NB4 (cell line): ENCODE results near the gene AUTS2.

ENCODE experiments used
- POLR2A ChIP-seq: IDR thresholded peaks from 2 replicates; pipeline ENCODE4 v1.6.1; 2011; ENCODE audit warnings: mild to moderate bottlenecking; ENCODE audit not compliant: insufficient read length; ENCODE audit errors: extremely low read depth
- TF ChIP-seq, protein P1 (sequence below): IDR thresholded peaks from 2 replicates; pipeline ENCODE4 v1.6.1; 2011; ENCODE audit warnings: low read depth, low read length
- TF ChIP-seq, protein P2 (sequence below): IDR thresholded peaks from one replicate; pipeline ENCODE4 v1.5.1; 2012; ENCODE audit warnings: low read depth, low read length

DNA sequence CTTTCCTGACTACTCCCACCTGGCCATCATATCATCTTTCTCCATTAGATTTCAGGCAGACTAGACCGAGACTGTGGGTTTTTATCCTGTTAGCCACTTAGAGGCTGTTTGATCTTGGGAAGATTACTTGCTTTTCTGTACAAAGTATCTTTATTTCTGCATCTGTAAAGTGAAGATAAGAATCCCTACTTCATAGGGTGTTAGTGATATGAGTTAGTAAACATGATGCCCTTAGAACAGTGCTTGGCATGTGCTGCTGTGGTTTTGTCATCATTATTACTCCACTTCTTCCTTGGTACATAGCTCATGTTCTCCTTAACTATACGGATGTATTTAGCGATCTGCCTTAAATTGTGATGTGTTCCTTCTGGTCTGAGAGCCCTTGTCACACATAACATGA is 165.2 kb downstream of the AUTS2 start:
- TF ChIP-seq, protein P1, sequence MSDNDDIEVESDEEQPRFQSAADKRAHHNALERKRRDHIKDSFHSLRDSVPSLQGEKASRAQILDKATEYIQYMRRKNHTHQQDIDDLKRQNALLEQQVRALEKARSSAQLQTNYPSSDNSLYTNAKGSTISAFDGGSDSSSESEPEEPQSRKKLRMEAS: no peak
- TF ChIP-seq, protein P2, sequence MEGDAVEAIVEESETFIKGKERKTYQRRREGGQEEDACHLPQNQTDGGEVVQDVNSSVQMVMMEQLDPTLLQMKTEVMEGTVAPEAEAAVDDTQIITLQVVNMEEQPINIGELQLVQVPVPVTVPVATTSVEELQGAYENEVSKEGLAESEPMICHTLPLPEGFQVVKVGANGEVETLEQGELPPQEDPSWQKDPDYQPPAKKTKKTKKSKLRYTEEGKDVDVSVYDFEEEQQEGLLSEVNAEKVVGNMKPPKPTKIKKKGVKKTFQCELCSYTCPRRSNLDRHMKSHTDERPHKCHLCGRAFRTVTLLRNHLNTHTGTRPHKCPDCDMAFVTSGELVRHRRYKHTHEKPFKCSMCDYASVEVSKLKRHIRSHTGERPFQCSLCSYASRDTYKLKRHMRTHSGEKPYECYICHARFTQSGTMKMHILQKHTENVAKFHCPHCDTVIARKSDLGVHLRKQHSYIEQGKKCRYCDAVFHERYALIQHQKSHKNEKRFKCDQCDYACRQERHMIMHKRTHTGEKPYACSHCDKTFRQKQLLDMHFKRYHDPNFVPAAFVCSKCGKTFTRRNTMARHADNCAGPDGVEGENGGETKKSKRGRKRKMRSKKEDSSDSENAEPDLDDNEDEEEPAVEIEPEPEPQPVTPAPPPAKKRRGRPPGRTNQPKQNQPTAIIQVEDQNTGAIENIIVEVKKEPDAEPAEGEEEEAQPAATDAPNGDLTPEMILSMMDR: no peak
- no peak for TF ChIP-seq POLR2A
